DMS153 treated with DMSO at 0.1 percent for 48 hours (cell line): Measurements from ENCODE around the gene OVCH2.
"Not testable (repeated sequence)": the region's sequence is repeated elsewhere in the genome, so short reads cannot be mapped to it uniquely, and the experiment has no call there.

Experiments used
- DNase-seq: peaks from one replicate; lab custom pipeline; 2025; ENCODE audit not compliant: unreplicated experiment; lab: John Stamatoyannopoulos, UW

Gene OVCH2

GRCh38 chr11:7706377-7706776 is at the start of gene OVCH2:
TSS of gene OVCH2 (minus strand) at chr11:7706477. CDS start at chr11:7706394, 83 bp downstream.
- DNase-seq = no peak

GRCh38 chr11:7749456-7749855 is 43.2 kb upstream of the OVCH2 start:
- no peak for DNase-seq

GRCh38 chr11:7734767-7735166 is 28.5 kb upstream of the OVCH2 start:
- DNase-seq = not testable (repeated sequence)

- DNase-seq = no peak
These were observed 8.5 kb upstream of the OVCH2 start for GRCh38 chr11:7714786-7715185.

GRCh38 chr11:7703740-7704139 is 2.5 kb downstream of the OVCH2 start:
- no peak for DNase-seq

- DNase-seq = no peak
These were observed 9.9 kb downstream of the OVCH2 start for GRCh38 chr11:7696424-7696823.

GRCh38 chr11:7694235-7694634 is 12.0 kb downstream of the OVCH2 start:
- DNase-seq = no peak

GRCh38 chr11:7692426-7692825 is 13.9 kb downstream of the OVCH2 start:
- no peak for DNase-seq

GRCh38 chr11:7691759-7692350 is 14.4 kb downstream of the OVCH2 start:
- DNase-seq = no peak

GRCh38 chr11:7690648-7691047 is 15.6 kb downstream of the OVCH2 start:
- no peak for DNase-seq

GRCh38 chr11:7689239-7689638 is 17.0 kb downstream of the OVCH2 start:
- DNase-seq = no peak

GRCh38 chr11:7688238-7688826 is 17.9 kb downstream of the OVCH2 start:
- no peak for DNase-seq

GRCh38 chr11:7687386-7687785 is 18.9 kb downstream of the OVCH2 start:
- no peak for DNase-seq

- DNase-seq = no peak
These were observed 19.5 kb downstream of the OVCH2 start for GRCh38 chr11:7686761-7687160.

GRCh38 chr11:7683571-7683970 is 22.7 kb downstream of the OVCH2 start:
- DNase-seq = no peak

GRCh38 chr11:7677796-7678201 is 28.5 kb downstream of the OVCH2 start:
- DNase-seq = no peak

GRCh38 chr11:7677071-7677470 is 29.2 kb downstream of the OVCH2 start:
- DNase-seq = no peak

- no peak for DNase-seq
These were observed 30.6 kb downstream of the OVCH2 start for GRCh38 chr11:7675631-7676030.

- no peak for DNase-seq
These were observed 32.4 kb downstream of the OVCH2 start for GRCh38 chr11:7673724-7674434.

GRCh38 chr11:7672960-7673723 is 33.1 kb downstream of the OVCH2 start, which contains the start of gene CYB5R2:
TSS of gene CYB5R2 (minus strand) at chr11:7673500. CDS start at chr11:7672825, 675 bp downstream.
- DNase-seq = peak; percentile 5

- no peak for DNase-seq
These were observed 33.9 kb downstream of the OVCH2 start for GRCh38 chr11:7672276-7672959.
